Large intestine (tissue), 3 donors: ENCODE data around the gene MSI2. TPM values are rescaled to one million over a fixed set of nuclear protein-coding genes. Genes with fewer than 3 reads are reported as not detected.

Source experiments
- DNase-seq, 2 donors: peaks; one replicate each; pipeline versions ENCODE4 v3.0.0 to v3.0.0-alpha.2; 2013
- H3K27ac ChIP-seq: one replicate; pipeline ENCODE4 v1.5.1; 2013; ENCODE audit warnings: low read length
- H3K27me3 ChIP-seq: 2 replicates; pipeline ENCODE4 v1.6.1; 2013; ENCODE audit warnings: low read length; ENCODE audit not compliant: control insufficient read depth, insufficient read depth
- H3K36me3 ChIP-seq: 2 replicates; pipeline ENCODE4 v1.6.1; 2013; ENCODE audit warnings: low read length; ENCODE audit not compliant: control insufficient read depth, insufficient read depth
- H3K4me1 ChIP-seq: one replicate; pipeline ENCODE4 v1.6.1; 2013; ENCODE audit warnings: low read length; ENCODE audit not compliant: control insufficient read depth, insufficient read depth
- H3K4me3 ChIP-seq: one replicate; pipeline ENCODE4 v1.5.1; 2013; ENCODE audit warnings: low read length
- H3K9me3 ChIP-seq: one replicate; pipeline ENCODE4 v1.6.1; 2013; ENCODE audit warnings: mild to moderate bottlenecking, low read depth, low read length, moderate library complexity; ENCODE audit not compliant: control insufficient read depth
- WGBS: methylation state at CpG from one replicate; pipeline ENCODE4 v1.1.5; 2013; ENCODE audit warnings: low lambda C conversion rate; ENCODE audit not compliant: insufficient coverage; 5-methylcytosine and 5-hydroxymethylcytosine counted together
- polyA plus RNA-seq: library from polyadenylated mRNA; unstranded; fragments of 120-200 nt; gene quantifications from one replicate; pipeline ENCODE4 v1.2.1, GENCODE V29; 2013

The MSI2 gene
- polyA plus RNA-seq, 1 donor: 46.1 TPM

- 83% methylated on average over 1 of the region's 7 CpGs for WGBS
Measured at GRCh38 chr17:57453841-57454425, 197.6 kb downstream of the MSI2 start.

GRCh38 chr17:57454729-57455062 is 198.4 kb downstream of the MSI2 start:
- H3K36me3 ChIP-seq: peaks cover 2% of the 10 kb centered on the region
- peaks cover 6% of the 10 kb centered on the region for H3K4me1 ChIP-seq
- no peak for DNase-seq
- H3K9me3 ChIP-seq: no peaks in the 10 kb centered on the region
- no peak overlapping the region for H3K27ac ChIP-seq
- no peak overlapping the region for H3K4me3 ChIP-seq
- WGBS: no CpG with 5 or more reads among the region's 5 CpGs
- no peaks in the 10 kb centered on the region for H3K27me3 ChIP-seq

More at GRCh38 chr17:57453841-57454425, 197.6 kb downstream of the MSI2 start:
- H3K4me3 ChIP-seq: no peak overlapping the region
- no peak overlapping the region for H3K27ac ChIP-seq
- peaks cover 2% of the 10 kb centered on the region for H3K4me1 ChIP-seq
- no peaks in the 10 kb centered on the region for H3K27me3 ChIP-seq
- DNase-seq: no peak
- H3K9me3 ChIP-seq: no peaks in the 10 kb centered on the region
- peaks cover 2% of the 10 kb centered on the region for H3K36me3 ChIP-seq

GRCh38 chr17:57455063-57455914 is 199.0 kb downstream of the MSI2 start:
- WGBS: 70% methylated on average over 2 of the region's 25 CpGs
- H3K9me3 ChIP-seq: no peaks in the 10 kb centered on the region
- no peak overlapping the region for H3K4me3 ChIP-seq
- H3K36me3 ChIP-seq: peaks cover 2% of the 10 kb centered on the region
- peak overlapping the region; percentile 35 for H3K27ac ChIP-seq
- DNase-seq: peak in 1 of 2 donors; percentile 33
- H3K4me1 ChIP-seq: peaks cover 6% of the 10 kb centered on the region
- no peaks in the 10 kb centered on the region for H3K27me3 ChIP-seq

GRCh38 chr17:57456622-57457021 is 200.3 kb downstream of the MSI2 start:
- WGBS: no CpG with 5 or more reads among the region's 3 CpGs
- no peaks in the 10 kb centered on the region for H3K27me3 ChIP-seq
- no peaks in the 10 kb centered on the region for H3K9me3 ChIP-seq
- no peak overlapping the region for H3K27ac ChIP-seq
- no peak for DNase-seq
- H3K4me3 ChIP-seq: no peak overlapping the region
- H3K36me3 ChIP-seq: no peaks in the 10 kb centered on the region
- H3K4me1 ChIP-seq: peaks cover 6% of the 10 kb centered on the region

- peaks cover 6% of the 10 kb centered on the region for H3K4me1 ChIP-seq
- WGBS: no CpG with 5 or more reads among the region's 2 CpGs
- H3K27ac ChIP-seq: no peak overlapping the region
- H3K36me3 ChIP-seq: no peaks in the 10 kb centered on the region
- no peak overlapping the region for H3K4me3 ChIP-seq
- no peaks in the 10 kb centered on the region for H3K27me3 ChIP-seq
- H3K9me3 ChIP-seq: no peaks in the 10 kb centered on the region
- DNase-seq: no peak
Measured at GRCh38 chr17:57457188-57457587, 200.9 kb downstream of the MSI2 start.

- no peak for DNase-seq
- Histone ChIP-seq H3K27me3 (no peaks in the 10 kb centered on the region), H3K4me3 (no peak overlapping the region), H3K4me1 (peaks cover 6% of the 10 kb centered on the region), H3K27ac (no peak overlapping the region), H3K36me3 (no peaks in the 10 kb centered on the region), H3K9me3 (no peaks in the 10 kb centered on the region)
- no CpG with 5 or more reads among the region's 9 CpGs for WGBS
Measured at GRCh38 chr17:57458718-57459285, 202.5 kb downstream of the MSI2 start.

GRCh38 chr17:57459286-57459915 is 203.1 kb downstream of the MSI2 start:
- Histone ChIP-seq H3K27me3 (no peaks in the 10 kb centered on the region), H3K36me3 (no peaks in the 10 kb centered on the region), H3K9me3 (no peaks in the 10 kb centered on the region), H3K27ac (no peak overlapping the region), H3K4me1 (peaks cover 6% of the 10 kb centered on the region), H3K4me3 (no peak overlapping the region)
- DNase-seq: peak; percentile 43 to 75
- WGBS: no CpG with 5 or more reads among the region's 12 CpGs

GRCh38 chr17:57461082-57461481 is 204.8 kb downstream of the MSI2 start:
- no peak overlapping the region for H3K4me3 ChIP-seq
- H3K4me1 ChIP-seq: peaks cover 7% of the 10 kb centered on the region
- DNase-seq: no peak
- no peaks in the 10 kb centered on the region for H3K36me3 ChIP-seq
- no peak overlapping the region for H3K27ac ChIP-seq
- H3K27me3 ChIP-seq: no peaks in the 10 kb centered on the region
- 100% methylated on average over 1 of the region's 6 CpGs for WGBS
- H3K9me3 ChIP-seq: no peaks in the 10 kb centered on the region

- H3K36me3 ChIP-seq: no peaks in the 10 kb centered on the region
- no peak for DNase-seq
- peaks cover 9% of the 10 kb centered on the region for H3K4me1 ChIP-seq
- H3K4me3 ChIP-seq: no peak overlapping the region
- no peak overlapping the region for H3K27ac ChIP-seq
- WGBS: no CpG with 5 or more reads among the region's 4 CpGs
- H3K27me3 ChIP-seq: no peaks in the 10 kb centered on the region
- H3K9me3 ChIP-seq: no peaks in the 10 kb centered on the region
Measured at GRCh38 chr17:57462007-57462579, 205.8 kb downstream of the MSI2 start.
